Islet precursor cell (in vitro differentiated cells): ENCODE data around the gene CYRIA.

Experiments
- DNase-seq: peaks from one replicate; pipeline ENCODE4 v3.0.0-alpha.2; 2018

Gene CYRIA

DNA sequence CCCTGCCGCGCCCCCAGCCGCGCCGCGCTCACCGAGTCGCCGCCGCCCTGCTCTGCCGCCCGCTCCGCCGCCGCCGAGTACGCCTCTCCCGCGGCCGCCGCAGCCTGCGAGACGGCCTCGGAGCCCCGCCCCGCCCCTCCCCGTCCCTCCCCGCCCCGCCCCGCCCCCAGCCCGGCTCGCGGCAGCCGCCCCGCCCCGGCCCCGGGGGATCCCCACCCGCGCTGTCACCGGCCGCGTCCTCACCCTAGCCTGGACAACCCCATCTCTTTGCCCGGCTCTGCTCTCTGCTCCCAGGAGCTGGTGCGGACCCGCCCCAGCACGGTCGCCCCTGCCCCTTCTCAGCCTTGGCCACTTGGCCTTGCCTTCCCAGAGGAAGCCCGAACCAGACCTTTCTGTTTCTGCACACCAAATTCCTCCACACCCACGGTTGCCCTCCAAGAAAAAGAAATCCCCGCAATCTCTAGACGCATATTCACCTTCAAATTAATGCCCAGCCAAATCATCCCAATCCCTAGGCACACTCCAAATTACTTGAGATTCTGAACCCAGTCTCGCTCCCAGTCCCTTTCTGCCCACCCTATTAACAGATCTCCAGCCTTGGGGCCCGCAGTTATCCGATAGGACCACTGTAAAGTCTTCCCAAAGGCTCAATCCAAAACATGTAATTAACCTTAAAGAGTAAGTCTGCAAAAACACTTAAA lies at the start of gene CYRIA:
Gene CYRIA (minus strand): TSS at position 87 of the 701 bp plus-strand sequence. CDS start 77,715 bp downstream, outside the sequence.
- peak; percentile 81 for DNase-seq

GRCh38 chr2:16713011-16713423 lies 47.4 kb upstream of the CYRIA start:
- DNase-seq: no peak

DNA sequence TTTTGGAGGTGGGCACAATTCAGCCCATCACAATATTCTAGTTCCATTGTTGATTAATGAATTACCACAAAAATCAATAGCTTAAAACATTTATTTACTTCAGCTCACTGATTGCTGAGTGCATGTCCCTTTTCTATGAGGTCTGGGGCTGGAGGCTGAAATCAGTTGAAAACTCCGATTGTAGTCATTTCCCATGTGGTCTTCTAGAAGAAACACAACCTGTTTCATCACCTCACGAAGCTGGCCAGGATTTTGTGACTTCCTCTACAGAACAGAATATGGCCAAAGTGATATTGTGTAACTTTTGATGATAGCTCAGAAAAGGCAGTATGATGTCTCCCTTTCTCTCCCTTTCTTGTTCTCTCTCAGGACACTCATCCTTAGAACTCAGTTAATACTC lies 44.1 kb upstream of the CYRIA start:
- DNase-seq: no peak

GRCh38 chr2:16708173-16708572 lies 42.5 kb upstream of the CYRIA start:
- DNase-seq: no peak

DNA sequence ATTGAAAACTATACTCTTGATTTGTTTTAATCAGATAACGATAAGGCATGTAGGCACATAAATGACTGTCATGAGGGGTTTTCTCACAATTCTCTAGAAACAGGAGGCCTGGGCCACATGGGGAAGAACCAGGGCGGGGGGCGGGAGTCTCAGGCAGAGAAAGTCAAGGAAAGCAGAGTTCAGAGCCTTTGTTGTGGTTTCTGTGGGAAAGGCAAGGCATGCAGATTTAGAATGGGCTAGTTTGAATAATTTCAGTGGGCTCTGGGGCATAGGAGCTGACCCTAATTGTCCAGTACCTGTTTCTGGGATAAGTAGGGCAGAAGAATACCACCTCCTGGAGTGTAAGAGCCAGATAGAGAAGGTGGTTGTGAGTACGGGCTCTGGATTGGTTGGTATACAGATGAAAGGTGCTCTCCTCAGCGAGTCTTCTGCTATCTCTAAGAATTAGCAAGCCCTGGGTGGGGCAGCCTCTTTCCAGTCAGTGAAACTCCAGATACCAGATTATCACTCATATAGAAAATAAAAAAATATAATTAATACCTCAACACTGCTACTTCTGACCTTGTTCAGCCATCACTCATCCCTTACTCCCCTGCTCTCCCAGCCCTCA lies 41.5 kb upstream of the CYRIA start:
- peak; percentile 72 for DNase-seq

DNA sequence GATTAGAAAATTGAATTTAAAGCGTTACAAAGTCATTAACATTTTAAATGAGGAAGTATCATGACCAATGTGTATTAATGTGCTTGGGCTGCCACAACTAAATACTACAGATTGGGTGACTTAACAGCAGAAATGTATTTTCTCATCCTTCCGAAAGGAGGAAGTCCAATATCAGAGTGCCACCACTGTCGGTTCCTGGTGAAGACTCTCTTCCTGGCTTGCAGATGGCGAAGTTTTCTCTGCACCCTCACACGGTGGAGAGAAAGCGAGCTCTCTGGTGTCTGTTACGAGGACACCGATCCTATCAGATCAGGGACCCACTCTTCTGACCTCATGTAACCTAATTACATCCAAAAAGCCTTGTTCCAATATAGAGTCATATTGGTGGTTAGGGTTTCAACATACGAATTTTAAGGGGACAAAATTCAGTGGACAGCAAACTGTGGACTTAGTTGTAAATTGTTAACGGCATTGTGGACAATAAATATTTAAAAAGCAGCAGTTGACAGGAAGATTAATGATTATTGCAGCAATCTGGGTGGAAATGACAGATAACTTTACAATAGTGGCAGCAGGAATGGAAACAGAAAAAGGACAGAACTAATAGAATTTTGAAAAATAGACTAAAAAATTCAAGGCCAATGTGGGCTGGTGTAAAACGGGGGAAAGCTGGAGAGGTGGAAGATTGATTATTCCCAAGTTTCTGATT lies 35.1 kb upstream of the CYRIA start:
- DNase-seq: no peak

GRCh38 chr2:16693854-16694253 lies 28.2 kb upstream of the CYRIA start:
- DNase-seq: no peak

DNA sequence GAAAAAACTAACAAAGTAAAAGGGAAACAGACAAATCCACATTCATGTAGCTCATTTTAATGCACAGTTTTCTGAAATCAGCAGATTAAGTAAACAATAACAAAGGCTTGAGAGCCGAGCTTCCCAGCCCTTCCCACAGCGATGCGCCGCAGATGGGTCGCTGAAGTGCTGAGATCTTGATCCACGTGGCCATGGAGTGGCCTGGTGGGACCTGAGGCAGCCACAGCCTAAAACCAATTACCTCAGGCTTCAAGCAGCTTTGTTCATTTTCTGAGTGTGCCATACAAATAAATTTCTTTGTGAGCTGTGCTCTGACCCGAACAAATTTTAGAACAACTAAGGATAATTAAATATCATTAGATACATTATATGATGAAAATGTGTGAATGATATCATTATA lies 25.6 kb upstream of the CYRIA start:
- no peak for DNase-seq

GRCh38 chr2:16687955-16688354 lies 22.3 kb upstream of the CYRIA start:
- DNase-seq: no peak

GRCh38 chr2:16687222-16687621 lies 21.6 kb upstream of the CYRIA start:
- no peak for DNase-seq

DNA sequence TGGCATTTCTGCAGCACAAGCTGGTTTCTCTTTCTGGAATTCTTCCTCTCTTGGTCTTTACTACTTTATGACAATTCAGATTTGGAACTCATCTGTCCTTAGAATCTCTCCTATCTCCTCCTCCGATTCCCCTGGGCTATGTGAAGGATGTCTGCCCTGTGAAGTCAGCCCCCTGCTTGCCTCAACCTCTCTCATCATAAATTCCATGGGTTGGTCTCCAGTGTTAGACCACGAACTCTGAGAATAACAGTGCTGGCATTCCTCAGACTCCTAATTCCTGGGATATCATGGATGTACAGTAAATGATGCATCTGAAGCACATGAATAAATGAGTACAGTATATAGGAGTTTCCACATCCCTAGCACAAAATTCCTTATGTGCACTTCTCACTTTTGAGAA lies 21.0 kb upstream of the CYRIA start:
- DNase-seq: no peak

DNA sequence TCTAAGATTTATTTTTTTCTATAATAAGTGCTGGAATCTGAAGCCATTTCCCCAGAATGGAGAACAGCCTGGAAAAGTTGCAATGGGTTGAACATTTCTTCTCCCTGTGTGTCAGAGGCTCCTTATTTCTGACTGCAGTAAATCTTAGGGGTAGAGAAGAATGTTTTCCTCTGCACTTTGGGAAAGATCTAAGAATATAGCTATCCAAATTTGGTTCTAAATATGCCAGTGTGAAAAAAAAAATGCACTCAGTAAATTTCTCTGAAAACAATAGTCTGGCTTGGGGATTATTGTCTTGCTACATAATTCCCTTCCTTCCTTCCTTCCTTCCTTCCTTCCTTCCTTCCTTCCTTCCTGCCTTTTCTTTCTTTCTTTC lies 19.7 kb upstream of the CYRIA start:
- DNase-seq: no peak

- peak; percentile 73 for DNase-seq
These were observed 19.2 kb upstream of the CYRIA start for GRCh38 chr2:16684676-16685339.

- no peak for DNase-seq
These were observed 17.9 kb upstream of the CYRIA start for GRCh38 chr2:16683576-16683975.

DNA sequence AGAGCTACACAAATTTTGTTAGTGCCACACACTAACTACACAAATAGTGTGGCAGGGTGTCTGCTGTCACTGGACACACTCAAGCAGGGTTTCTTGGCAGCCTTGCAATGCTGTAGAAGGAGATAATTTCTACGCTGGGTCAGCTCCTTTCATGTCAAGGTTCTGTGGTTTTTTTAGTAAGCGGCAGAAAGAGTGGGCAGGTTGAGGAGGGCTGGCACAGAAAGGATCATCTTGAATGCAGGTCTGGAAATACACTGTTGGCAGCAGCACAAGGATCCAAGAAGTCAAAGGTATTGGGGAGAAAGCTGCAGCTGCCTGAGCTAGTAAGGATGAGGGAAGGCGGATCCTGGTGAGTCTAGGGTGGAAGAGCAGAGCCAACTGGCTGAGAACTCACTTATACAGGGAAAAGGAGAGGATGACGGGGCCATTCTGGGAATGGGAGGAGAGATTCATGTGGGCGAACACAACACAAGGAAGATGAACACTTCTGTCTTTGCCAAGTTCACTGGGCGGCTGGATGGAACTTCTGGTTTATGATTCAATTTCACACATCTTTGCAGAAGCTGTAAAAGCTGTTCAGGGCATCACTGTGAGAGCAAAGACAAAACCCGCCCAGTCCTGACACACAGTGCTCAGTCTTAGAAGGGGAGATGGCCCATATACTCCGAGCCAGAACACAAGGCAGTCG lies 16.9 kb upstream of the CYRIA start:
- DNase-seq: no peak

DNA sequence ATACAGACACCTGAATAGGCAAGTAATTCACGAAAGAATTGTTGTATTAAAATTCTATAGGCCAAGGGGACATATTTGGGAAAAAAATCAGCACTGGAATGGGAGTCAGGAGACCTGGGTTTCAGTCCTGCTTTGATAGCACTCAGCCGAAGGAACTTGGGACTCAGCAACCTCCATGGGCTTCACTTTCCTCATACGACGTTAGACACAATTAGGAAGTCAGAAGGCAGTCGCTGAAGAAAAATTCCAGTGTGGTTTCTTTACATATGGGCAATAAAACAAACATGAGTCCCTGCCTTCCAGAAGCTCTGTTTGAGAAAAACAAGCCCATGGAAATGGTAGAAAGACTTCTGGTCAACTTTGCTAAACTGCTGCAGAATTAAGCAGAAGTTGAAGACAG lies 15.1 kb upstream of the CYRIA start:
- no peak for DNase-seq

- no peak for DNase-seq
These were observed 14.7 kb upstream of the CYRIA start for GRCh38 chr2:16680304-16680703.

GRCh38 chr2:16678964-16679363 lies 13.3 kb upstream of the CYRIA start:
- DNase-seq: no peak

DNA sequence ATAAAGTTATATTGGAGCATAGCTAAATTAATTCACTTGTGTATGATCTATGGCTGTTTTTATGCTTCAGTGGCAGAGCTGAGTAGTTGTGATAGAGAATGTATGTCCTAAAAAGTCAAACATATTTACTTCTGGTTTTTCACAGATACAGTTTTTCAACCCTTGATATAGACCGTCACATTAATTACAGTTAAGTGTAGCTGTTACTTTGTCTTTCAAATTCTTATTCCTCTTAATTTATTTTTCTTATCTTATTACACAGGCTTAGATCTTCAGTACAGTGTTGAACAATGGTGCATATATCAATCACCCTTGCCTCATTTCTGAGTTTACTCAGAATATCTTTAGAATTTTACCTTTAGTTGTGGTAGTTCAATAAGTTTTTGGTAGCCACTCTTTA lies 12.2 kb upstream of the CYRIA start:
- DNase-seq: no peak

GRCh38 chr2:16675781-16676180 lies 10.1 kb upstream of the CYRIA start:
- no peak for DNase-seq

DNA sequence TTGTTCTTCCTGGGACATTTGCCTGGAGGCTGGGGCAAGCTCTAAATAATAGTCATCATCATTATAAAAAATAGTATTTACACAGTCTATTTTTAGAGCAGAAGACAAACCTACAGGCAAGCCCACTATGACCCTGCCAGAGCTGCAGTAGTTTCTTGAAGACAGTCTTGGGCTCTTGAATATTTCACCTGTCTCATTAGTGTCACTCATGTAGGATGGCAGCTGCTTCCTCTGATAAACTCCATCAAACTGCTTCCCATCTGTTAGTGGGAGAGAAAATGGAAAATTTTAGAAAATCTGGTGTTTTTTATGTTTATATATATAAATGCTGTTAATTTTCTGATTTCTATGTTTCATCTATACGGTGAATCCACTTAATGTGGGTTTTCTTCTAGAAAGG lies 8.5 kb upstream of the CYRIA start:
- no peak for DNase-seq

GRCh38 chr2:16671760-16672159 lies 6.1 kb upstream of the CYRIA start:
- no peak for DNase-seq

- no peak for DNase-seq
These were observed 3.8 kb upstream of the CYRIA start for GRCh38 chr2:16669388-16669787.
